Measurements from ENCODE around the gene TRMT2A. TPM values are rescaled to one million over a fixed set of nuclear protein-coding genes. Genes with fewer than 3 reads are reported as not detected.

The TRMT2A gene
- total RNA-seq, 1 donor from 2014 or later, result 161 TPM

GRCh38 chr22:20085651-20086050 is 31.4 kb downstream of the TRMT2A start:
- H3K4me3 ChIP-seq, result no peak overlapping the region
- no peaks in the 10 kb centered on the region for H3K27me3 ChIP-seq
- TF ChIP-seq CTCF (IDR thresholded peaks at IDR 0.05), result no peak
- intact Hi-C loops (cut with DNase I), result no loop called here
- peaks cover 50 to 51% of the 10 kb centered on the region in 2 donors for H3K36me3 ChIP-seq
- peaks cover 12 to 26% of the 10 kb centered on the region in 2 donors for H3K4me1 ChIP-seq
- no peak overlapping the region for H3K27ac ChIP-seq
- H3K9me3 ChIP-seq, result no peaks in the 10 kb centered on the region
- no peak for DNase-seq (ENCODE audit: low spot score in 2 of 2)

- Histone ChIP-seq H3K9me3 (no peaks in the 10 kb centered on the region), H3K36me3 (peaks cover 42% of the 10 kb centered on the region in 2 donors), H3K27ac (no peak overlapping the region), H3K27me3 (no peaks in the 10 kb centered on the region), H3K4me3 (no peak overlapping the region), H3K4me1 (peaks cover 12 to 26% of the 10 kb centered on the region in 2 donors)
- intact Hi-C loops (cut with DNase I), result no loop called here
- DNase-seq (ENCODE audit: low spot score in 2 of 2), result no peak
- peak in 1 of 3 experiments; percentile 21 for TF ChIP-seq CTCF (IDR thresholded peaks at IDR 0.05)
Observed at GRCh38 chr22:20084547-20085413, 32.2 kb downstream of the TRMT2A start.

- Histone ChIP-seq H3K4me3 (no peak overlapping the region), H3K27ac (no peak overlapping the region), H3K27me3 (no peaks in the 10 kb centered on the region), H3K4me1 (peaks cover 12 to 28% of the 10 kb centered on the region in 2 donors), H3K9me3 (no peaks in the 10 kb centered on the region), H3K36me3 (peaks cover 34 to 35% of the 10 kb centered on the region in 2 donors)
- DNase-seq (ENCODE audit: low spot score in 2 of 2), result no peak
- no peak for TF ChIP-seq CTCF (IDR thresholded peaks at IDR 0.05)
- intact Hi-C loops (cut with DNase I), result no loop called here
Observed at GRCh38 chr22:20083891-20084546, 33.0 kb downstream of the TRMT2A start.

- H3K4me1 ChIP-seq, result peaks cover 12 to 28% of the 10 kb centered on the region in 2 donors
- DNase-seq (ENCODE audit: low spot score in 2 of 2), result no peak
- intact Hi-C loops (cut with DNase I), result no loop called here
- no peaks in the 10 kb centered on the region for H3K9me3 ChIP-seq
- H3K27me3 ChIP-seq, result no peaks in the 10 kb centered on the region
- H3K27ac ChIP-seq, result no peak overlapping the region
- no peak overlapping the region for H3K4me3 ChIP-seq
- no peak for TF ChIP-seq CTCF (IDR thresholded peaks at IDR 0.05)
- H3K36me3 ChIP-seq, result peaks cover 27 to 28% of the 10 kb centered on the region in 2 donors
Observed at GRCh38 chr22:20083157-20083890, 33.7 kb downstream of the TRMT2A start.

GRCh38 chr22:20080776-20081654 is 36.0 kb downstream of the TRMT2A start:
- H3K4me3 ChIP-seq, result peak overlapping the region; percentile 80 to 83
- peaks cover 4 to 5% of the 10 kb centered on the region in 2 donors for H3K36me3 ChIP-seq
- DNase-seq (ENCODE audit: low spot score in 2 of 2), result peak in 1 of 2 donors; percentile 76
- H3K9me3 ChIP-seq, result no peaks in the 10 kb centered on the region
- no peak for TF ChIP-seq CTCF (IDR thresholded peaks at IDR 0.05)
- peak overlapping the region; percentile 82 to 89 for H3K27ac ChIP-seq
- peaks cover 12 to 28% of the 10 kb centered on the region in 2 donors for H3K4me1 ChIP-seq
- H3K27me3 ChIP-seq, result no peaks in the 10 kb centered on the region
- intact Hi-C loops (cut with DNase I), result loop anchor here (1.0 kb wide), 2 partner anchors 36 to 60 kb away; partner anchors contain the start of genes TANGO2 and TRMT2A

Data from ascending aorta (tissue), 2 donors.